Spinal cord (tissue), 10 donors: ENCODE results near the gene ARL9. TPM values are rescaled to one million over a fixed set of nuclear protein-coding genes. Genes with fewer than 3 reads are reported as not detected.

Experiments
- DNase-seq, 6 donors: peaks; one replicate each; pipeline versions ENCODE4 v3.0.0 to v3.0.0-alpha.2; 2013 to 2015; ENCODE audit warnings: low spot score in 6 of 6, low read depth in 4 of 6
- H3K27ac ChIP-seq: one replicate; pipeline ENCODE4 v1.5.1; 2013; ENCODE audit warnings: low read depth, low read length, control low read depth
- H3K27me3 ChIP-seq: one replicate; pipeline ENCODE4 v1.6.1; 2013; ENCODE audit warnings: low read length; ENCODE audit not compliant: control insufficient read depth, insufficient read depth
- H3K36me3 ChIP-seq: one replicate; pipeline ENCODE4 v1.6.1; 2013; ENCODE audit warnings: low read length; ENCODE audit not compliant: control insufficient read depth, insufficient read depth
- H3K4me1 ChIP-seq: one replicate; pipeline ENCODE4 v1.6.1; 2013; ENCODE audit warnings: low read length; ENCODE audit not compliant: control insufficient read depth, insufficient read depth
- H3K4me3 ChIP-seq: one replicate; pipeline ENCODE4 v1.5.1; 2013; ENCODE audit warnings: low read depth, low read length, control low read depth
- H3K9me3 ChIP-seq: one replicate; pipeline ENCODE4 v1.6.1; 2013; ENCODE audit warnings: low read length; ENCODE audit not compliant: control insufficient read depth, insufficient read depth
- WGBS: methylation state at CpG from one replicate; pipeline ENCODE4 v1.1.5; 2013; ENCODE audit warnings: missing lambda C conversion rate; ENCODE audit not compliant: insufficient coverage; 5-methylcytosine and 5-hydroxymethylcytosine counted together
- polyA plus RNA-seq, 2 donors: library from polyadenylated mRNA; unstranded; fragments of 120-200 nt; gene quantifications; one replicate each; pipeline ENCODE4 v1.2.1, GENCODE V29; 2013; ENCODE audit not compliant: insufficient read length in 2 of 2
- total RNA-seq, 2 donors: library from RNA; depleted of rRNA in 1 of 2; stranded (reverse); fragments of 120-200 nt in 1 of 2; fragments of >200 nt in 1 of 2; gene quantifications; one replicate each; pipeline versions ENCODE4 v1.2.3 to v1.2.4, GENCODE V29; 2013 to 2014
- donor health status: healthy.

The ARL9 gene
- total and polyA plus RNA-seq, 4 donors, result 1.2 to 4.3 (median 2.2) TPM

DNA sequence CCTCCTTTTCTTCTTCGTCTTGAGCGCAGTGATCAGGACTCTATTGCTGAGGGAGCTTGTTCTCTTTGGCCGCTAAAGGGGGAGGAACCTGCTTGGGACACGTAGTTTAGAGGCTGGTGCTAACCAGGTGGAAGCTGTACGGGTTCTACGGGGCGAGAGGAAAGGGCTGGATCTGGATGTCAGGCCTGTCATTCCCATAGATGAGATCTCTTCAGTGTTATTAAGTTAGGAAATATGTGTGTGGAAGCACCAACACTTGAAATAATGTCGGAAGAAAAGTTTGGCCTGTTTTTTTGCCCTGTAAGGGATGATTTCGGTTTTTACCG lies 37.5 kb upstream of the ARL9 start:
- H3K27me3 ChIP-seq, result no peaks in the 10 kb centered on the region
- 0% methylated on average over 5 of the region's 10 CpGs for WGBS
- peaks cover 11% of the 10 kb centered on the region for H3K4me1 ChIP-seq
- H3K9me3 ChIP-seq, result no peaks in the 10 kb centered on the region
- H3K4me3 ChIP-seq, result peak overlapping the region; percentile 89
- DNase-seq, result peak in 1 of 6 donors; percentile 7
- peak overlapping the region; percentile 86 for H3K27ac ChIP-seq
- peaks cover 18% of the 10 kb centered on the region for H3K36me3 ChIP-seq

DNA sequence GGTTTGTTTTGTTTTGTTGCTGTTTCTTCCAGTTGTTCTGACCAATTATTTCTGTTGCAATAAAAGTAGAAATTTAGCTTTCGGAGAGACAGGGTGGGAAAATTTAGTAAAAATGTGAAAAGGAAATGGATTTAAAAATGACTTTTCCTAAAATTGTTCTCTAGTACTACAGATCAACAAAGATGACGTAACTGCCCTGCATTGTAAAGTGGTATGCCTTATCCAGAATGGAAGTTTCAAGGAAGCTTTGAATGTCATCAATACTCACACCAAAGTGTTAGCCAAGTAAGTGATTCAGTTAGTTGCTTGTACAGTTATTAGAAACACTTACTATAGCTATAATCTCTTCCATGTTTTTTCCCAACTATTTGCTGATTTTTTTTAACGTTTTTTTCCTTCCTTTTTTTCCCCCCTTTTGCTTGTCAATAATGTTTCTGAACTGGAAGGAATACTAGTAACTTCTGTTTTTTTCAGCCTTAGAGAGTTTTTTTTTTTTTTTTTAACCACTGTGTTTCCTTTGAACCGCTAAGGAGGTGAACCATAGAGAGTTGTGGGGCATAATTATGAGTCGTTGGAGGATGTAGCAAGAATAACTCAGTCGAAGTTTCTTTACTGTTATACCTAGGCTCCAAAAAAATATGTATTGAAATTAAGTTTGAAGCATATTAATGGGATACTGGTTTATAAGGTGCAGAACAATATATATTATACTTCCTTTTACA lies 35.9 kb upstream of the ARL9 start:
- H3K4me1 ChIP-seq, result peaks cover 11% of the 10 kb centered on the region
- H3K27me3 ChIP-seq, result no peaks in the 10 kb centered on the region
- H3K36me3 ChIP-seq, result peaks cover 30% of the 10 kb centered on the region
- DNase-seq, result no peak
- no peak overlapping the region for H3K27ac ChIP-seq
- WGBS, result no CpG with 5 or more reads among the region's 6 CpGs
- H3K4me3 ChIP-seq, result no peak overlapping the region
- no peaks in the 10 kb centered on the region for H3K9me3 ChIP-seq

DNA sequence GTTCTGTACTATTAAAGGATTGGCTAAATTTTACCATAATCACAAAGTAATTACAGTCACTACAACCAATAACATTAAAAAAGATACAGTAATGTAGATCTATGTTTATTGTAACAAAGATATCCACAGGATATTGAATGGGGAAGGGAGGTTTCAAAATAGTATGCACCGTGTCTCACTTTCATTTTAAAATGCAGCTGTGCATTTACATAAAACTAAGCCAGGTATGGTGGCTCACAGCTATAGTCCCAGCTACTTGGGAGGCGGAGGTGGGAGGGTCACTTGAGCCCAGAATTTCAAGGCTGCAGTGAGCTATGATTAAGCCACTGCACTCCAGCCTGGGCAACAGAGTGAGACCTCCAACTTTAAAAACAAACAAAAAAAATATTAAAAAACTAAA lies 29.7 kb upstream of the ARL9 start:
- Histone ChIP-seq H3K4me1 (no peaks in the 10 kb centered on the region), H3K27me3 (no peaks in the 10 kb centered on the region), H3K36me3 (peaks cover 52% of the 10 kb centered on the region), H3K4me3 (no peak overlapping the region), H3K27ac (no peak overlapping the region), H3K9me3 (no peaks in the 10 kb centered on the region)
- DNase-seq, result no peak
- no CpG with 5 or more reads among the region's 2 CpGs for WGBS

- Histone ChIP-seq H3K9me3 (no peaks in the 10 kb centered on the region), H3K27me3 (no peaks in the 10 kb centered on the region), H3K36me3 (peaks cover 52% of the 10 kb centered on the region), H3K27ac (no peak overlapping the region), H3K4me1 (no peaks in the 10 kb centered on the region), H3K4me3 (no peak overlapping the region)
- WGBS, result 100% methylated on average over 2 of the region's 5 CpGs
- no peak for DNase-seq
Measured at GRCh38 chr4:56477192-56477702, 28.3 kb upstream of the ARL9 start.

- WGBS, result 89% methylated on average over 1 of the region's 3 CpGs
- Histone ChIP-seq H3K27ac (no peak overlapping the region), H3K9me3 (no peaks in the 10 kb centered on the region), H3K4me1 (no peaks in the 10 kb centered on the region), H3K27me3 (no peaks in the 10 kb centered on the region), H3K36me3 (peaks cover 37% of the 10 kb centered on the region), H3K4me3 (no peak overlapping the region)
- DNase-seq, result no peak
Measured at GRCh38 chr4:56480691-56481090, 24.9 kb upstream of the ARL9 start.

DNA sequence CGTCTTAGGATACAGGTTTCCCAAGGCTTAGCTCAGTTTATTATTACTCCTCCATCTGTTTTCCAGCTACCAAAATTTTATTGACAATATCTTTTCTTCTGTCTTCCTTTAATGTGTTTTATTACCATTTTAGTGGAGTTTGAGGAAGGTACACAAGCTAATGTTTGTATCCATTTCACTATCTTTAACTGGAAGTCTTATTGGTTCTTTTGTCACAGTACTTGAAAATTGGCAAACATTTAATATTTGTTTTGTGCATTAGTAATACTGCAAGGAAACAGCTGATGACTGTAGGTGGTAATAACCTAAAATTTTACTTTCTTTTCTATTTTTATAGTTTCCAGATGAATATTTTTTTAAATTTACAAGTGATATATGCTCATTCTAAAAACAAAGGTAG lies 9.3 kb upstream of the ARL9 start:
- H3K4me3 ChIP-seq, result no peak overlapping the region
- H3K27ac ChIP-seq, result no peak overlapping the region
- no peaks in the 10 kb centered on the region for H3K27me3 ChIP-seq
- WGBS, result no CpG with 5 or more reads among the region's 1 CpG
- H3K4me1 ChIP-seq, result no peaks in the 10 kb centered on the region
- no peak for DNase-seq
- H3K9me3 ChIP-seq, result no peaks in the 10 kb centered on the region
- H3K36me3 ChIP-seq, result peaks cover 16% of the 10 kb centered on the region

DNA sequence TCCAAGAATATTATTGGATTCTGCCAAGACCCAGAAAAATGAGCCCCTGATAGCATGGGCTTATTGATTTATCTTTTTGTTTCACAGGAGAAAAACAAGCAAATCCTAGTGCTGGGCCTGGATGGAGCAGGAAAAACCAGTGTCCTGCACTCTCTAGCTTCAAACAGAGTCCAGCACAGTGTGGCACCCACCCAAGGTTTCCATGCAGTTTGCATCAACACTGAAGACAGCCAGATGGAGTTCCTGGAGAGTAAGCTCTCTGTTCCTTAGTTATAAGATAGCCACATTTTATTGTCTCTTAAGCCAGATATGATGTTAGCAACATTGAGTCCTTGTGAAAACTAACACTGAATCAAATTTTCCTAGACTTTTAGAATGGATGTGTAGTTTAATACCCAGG lies 5.5 kb downstream of the ARL9 start:
- Histone ChIP-seq H3K4me1 (peaks cover 8% of the 10 kb centered on the region), H3K27ac (no peak overlapping the region), H3K27me3 (no peaks in the 10 kb centered on the region), H3K36me3 (no peaks in the 10 kb centered on the region), H3K9me3 (no peaks in the 10 kb centered on the region), H3K4me3 (no peak overlapping the region)
- DNase-seq, result peak in 1 of 6 donors; percentile 42

DNA sequence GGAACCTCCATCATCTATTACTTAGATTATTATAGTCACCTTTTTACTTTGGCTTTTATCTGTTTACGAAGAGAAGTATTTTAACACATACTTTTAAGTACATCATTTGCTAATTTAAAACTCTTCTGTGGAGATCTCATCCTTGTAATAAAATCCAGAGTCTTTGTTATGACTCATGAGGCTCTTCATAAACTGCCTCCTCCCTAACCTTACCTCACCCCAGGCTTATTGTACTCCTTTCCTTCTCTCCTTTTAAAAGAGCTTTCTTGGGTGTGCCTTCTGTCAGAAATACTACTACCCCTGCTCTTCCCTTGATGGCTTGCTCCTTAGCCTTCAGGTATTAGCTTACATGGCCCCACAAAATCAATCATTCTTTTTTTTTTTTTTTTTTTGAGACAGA lies 6.6 kb downstream of the ARL9 start:
- no peaks in the 10 kb centered on the region for H3K36me3 ChIP-seq
- no peak for DNase-seq
- no peak overlapping the region for H3K4me3 ChIP-seq
- no peaks in the 10 kb centered on the region for H3K9me3 ChIP-seq
- H3K27me3 ChIP-seq, result no peaks in the 10 kb centered on the region
- no CpG with 5 or more reads among the region's 1 CpG for WGBS
- H3K27ac ChIP-seq, result no peak overlapping the region
- no peaks in the 10 kb centered on the region for H3K4me1 ChIP-seq

DNA sequence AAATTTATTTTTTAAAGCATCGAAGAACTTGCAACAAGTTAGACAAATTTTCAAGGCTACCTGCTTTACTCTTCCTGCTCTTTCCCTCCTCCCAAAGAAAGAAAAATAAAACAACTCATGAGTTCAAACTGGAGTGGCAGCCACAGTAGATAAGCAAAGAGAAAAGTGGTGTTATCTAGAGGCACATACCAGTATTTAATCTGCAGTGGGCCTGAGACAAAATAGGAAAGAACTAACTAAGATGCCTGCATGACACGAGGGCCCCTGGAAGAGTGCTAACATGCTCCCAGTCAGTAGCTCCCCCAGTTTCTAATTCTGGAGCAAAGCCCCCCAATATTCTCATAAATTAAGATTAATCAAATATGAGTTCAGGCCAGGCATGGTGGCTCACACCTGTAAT lies 7.9 kb downstream of the ARL9 start:
- Histone ChIP-seq H3K36me3 (no peaks in the 10 kb centered on the region), H3K27me3 (no peaks in the 10 kb centered on the region), H3K4me1 (no peaks in the 10 kb centered on the region), H3K4me3 (no peak overlapping the region), H3K27ac (no peak overlapping the region), H3K9me3 (no peaks in the 10 kb centered on the region)
- 83% methylated on average over 1 of the region's 2 CpGs for WGBS
- no peak for DNase-seq
